GM18867 (cell line): ENCODE data around the gene SIX6.
"Not testable (repeated sequence)": the region's sequence is repeated elsewhere in the genome, so short reads cannot be mapped to it uniquely, and the experiment has no call there.

Source experiments
- ATAC-seq: cut with Tn5 transposase; IDR thresholded peaks from one replicate; pipeline ENCODE4 v1.9.1; 2021; ENCODE audit warnings: mild to moderate bottlenecking, moderate library complexity; ENCODE audit not compliant: unreplicated experiment

SIX6 gene

DNA sequence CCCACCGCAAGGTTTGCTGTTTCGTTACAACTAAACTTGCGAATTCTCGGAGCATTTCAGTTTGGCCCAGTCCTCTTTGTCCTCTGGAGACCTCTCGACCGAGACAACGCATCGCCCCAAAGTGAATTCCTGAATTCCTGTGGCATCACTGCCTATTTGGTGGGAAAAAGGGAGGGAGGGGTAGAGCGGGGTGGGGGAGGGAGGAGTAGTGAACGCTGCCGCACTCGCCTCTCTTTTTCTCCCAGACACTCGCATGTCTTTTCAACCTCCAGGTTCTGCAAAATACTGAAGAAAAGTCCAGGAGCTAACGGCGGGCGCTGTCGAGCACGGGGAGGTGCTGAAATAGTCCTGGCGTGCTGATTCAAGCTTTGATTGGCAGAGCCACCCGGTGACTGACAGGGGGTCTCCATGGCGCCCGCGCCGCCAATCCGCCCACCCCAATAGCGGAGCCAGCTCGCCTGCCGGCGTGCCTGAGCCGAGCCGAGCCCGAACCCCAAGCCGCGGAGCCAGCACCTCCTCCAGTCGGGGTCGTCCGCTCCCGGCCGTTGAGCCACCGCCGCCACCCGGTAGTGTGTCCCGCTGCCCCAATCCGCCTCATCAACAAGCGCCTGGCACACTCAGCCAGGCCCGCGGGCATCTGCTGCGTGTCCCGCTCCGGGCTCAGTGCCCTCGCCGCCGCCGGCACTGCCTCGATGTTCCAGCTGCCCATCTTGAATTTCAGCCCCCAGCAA lies at the start of gene SIX6:
TSS of gene SIX6 (plus strand) at position 440 of the 731 bp plus-strand sequence. CDS start at position 693, 253 bp downstream.
- no peak for ATAC-seq

DNA sequence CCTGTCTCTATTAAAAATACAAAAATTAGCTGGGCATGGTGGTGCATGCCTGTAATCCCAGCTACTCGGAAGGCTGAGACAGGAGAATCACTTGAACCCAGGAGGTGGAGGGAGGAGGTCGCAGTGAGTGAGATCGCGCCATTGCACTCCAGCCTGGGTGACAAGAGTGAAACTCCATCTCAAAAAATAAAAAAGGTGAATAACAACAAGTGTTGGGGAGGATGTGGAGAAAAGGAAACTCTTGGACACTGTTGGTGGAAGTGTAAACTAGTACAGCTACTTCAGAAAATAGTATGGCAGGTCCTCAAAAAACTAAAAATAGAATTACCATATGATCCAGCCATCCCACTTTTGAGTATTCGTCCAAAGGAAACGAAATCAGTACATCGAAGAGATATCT lies 28.7 kb upstream of the SIX6 start:
- not testable (repeated sequence) for ATAC-seq

DNA sequence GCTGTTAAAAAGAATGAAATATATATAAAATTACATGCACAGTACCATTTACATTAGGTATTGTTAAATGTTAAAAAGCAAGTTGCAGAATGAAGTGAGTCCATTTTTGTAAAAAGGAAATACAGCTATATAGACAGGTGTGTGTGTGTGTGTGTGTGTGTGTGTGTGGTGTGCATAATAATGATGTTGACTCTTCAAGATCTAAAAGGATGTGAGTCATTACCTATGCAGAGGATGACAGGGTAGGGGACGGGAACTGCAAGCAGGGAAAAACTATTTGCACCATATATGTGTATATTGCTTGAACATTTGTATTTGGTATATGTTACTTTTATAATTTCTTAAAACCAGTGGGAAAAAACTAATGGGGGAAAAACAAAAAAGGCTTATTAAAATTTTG lies 26.2 kb upstream of the SIX6 start:
- ATAC-seq, result no peak

DNA sequence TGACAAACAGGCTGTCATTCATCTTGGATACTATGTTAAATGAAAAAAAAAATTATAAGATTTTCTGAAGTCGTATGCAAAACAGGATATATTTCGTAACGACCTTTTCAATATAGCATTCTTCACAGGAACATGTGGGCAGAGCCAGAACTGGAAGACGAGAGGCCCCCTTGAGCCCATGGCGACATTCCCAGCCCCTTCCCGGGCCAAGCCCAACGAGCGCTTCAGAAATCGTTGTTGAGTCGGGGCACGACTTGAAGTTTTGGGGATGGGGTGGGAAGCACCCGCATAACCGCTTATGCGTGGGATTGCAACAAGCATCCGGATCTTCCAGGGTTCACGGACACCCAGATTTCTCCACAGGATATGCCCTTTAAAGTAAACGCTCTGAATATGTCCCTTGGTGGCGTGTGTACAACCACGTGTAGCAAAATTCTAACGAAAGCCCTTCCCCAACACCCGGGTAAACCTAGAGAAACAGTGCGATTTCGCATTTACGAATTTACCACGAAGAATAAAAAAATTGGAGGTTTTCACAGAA lies 23.8 kb upstream of the SIX6 start:
- no peak for ATAC-seq

DNA sequence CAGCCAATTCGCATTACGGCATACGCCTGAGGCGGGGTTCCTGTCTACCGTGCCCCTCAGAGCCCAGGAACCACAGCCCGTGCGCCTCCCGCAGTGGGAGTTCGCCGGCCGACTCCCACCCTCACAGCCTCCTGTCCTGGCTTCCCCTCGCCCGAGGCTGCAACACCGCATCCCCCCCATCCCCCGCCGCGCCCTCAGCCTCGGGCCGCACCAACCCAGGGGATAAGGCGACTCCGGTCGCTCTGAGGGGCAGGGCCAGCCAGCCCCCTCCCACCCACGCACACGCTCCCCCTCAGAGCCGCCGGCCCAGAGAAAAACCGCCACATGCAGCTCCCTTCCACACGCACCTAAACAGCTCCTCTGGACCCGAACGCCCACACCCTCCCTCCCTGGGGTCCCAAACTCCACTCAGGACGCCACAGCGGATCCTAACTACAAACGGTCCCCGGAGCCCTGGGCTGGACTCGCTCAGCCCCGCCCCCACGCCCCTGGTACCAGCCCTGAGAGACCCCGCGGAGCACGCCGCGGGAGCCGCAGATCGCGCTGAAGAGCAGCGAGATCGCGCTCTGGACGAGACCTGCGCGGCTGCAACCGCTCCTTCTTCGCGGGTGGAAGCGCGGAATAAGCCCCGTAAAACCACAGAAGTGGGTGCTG lies 23.2 kb upstream of the SIX6 start, which contains the start of gene C14orf39:
TSS of gene C14orf39 (minus strand) at position 466 of the 654 bp plus-strand sequence. CDS start 985 bp downstream, outside the sequence.
- peak; percentile 72 for ATAC-seq

DNA sequence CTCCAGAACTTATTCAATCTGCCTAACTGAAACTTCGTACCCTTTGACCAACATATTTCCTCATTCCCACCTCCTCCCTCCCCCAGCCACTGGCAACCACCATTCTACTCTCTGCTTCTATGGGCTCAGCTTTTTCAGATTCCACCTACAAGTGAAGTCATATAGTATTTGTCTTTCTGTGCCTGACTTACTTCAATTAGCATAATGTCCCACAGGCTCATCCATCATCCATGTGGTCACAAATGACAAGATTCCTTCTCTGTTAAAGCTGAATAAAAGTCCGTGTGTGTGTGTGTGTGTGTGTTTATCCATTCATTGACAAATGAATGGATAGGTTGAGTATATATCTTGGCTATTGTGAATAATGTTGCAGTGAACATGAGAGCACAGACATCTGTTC lies 21.7 kb upstream of the SIX6 start:
- no peak for ATAC-seq

DNA sequence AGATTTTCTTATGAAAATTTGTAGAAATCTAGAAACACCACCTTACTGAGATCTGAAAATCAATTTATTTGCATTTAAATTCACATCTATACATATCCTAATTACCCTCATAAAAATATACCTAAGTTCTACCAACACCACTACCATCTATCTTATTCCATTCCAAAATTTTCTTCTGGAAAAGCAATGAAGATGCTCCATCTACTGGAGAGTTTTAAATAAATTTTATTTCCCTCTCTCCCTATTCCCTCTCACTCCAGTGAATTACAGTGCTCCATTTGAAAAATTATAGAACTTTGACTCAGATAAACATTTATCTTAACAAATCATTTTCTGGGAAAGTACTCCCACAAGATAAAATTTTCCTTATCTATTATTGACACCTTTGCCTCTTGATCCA lies 20.8 kb upstream of the SIX6 start:
- no peak for ATAC-seq

DNA sequence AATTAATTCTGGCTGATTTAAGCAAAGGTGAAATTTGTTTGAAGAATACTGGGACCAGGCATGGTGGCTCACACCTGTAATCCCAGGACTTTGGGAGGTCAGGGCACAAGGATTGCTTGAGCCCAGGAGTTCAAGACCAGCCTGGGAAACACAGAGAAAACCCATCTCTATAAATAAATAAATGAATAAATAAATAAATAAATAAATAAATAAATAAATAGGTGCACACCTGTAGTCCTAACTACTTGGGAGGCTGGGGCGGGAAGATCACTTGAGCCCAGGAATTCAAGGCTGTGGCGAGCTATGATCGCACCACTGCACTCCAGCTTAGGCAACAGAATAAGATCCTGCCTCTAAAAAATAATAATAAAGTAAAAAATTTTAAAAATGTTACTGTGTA lies 18.7 kb upstream of the SIX6 start:
- no peak for ATAC-seq

DNA sequence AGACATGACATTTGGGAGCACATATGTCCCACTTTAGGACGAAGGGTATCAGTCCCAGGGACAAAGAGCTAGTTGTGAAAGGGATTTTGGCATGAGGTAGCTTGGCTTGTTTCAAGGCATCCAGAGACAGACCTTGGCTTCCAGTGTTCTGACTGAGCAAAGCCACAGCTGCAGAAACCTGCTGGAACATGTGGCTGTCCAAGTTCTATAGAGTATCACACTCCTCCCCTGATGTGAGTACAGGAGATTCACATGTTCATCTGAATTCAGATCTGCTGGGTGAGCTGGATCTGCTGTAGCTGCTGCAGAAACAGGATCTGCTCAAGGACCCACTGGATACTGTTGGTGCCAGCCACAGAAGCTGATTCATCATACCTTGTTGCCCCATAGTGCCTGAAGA lies 13.0 kb upstream of the SIX6 start:
- ATAC-seq, result no peak

DNA sequence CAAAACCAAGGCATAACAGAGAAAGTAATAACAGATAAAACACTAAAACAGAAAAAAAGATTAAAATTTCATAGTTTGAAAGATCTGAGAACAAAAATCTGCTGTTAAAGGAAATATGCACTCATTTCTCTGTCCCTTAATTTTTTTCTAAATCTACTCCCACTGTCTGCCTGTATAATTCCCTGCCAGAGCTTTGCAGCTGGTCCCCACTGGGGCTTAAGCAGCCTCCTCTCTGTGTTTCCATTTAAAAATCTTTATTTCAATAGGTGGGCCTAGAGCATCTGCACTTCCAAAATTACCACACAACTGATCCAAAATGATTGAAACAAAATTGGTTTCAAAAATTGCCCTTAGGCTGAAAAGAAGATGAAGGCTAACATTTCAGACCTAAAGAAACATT lies 6.4 kb upstream of the SIX6 start:
- ATAC-seq, result no peak

DNA sequence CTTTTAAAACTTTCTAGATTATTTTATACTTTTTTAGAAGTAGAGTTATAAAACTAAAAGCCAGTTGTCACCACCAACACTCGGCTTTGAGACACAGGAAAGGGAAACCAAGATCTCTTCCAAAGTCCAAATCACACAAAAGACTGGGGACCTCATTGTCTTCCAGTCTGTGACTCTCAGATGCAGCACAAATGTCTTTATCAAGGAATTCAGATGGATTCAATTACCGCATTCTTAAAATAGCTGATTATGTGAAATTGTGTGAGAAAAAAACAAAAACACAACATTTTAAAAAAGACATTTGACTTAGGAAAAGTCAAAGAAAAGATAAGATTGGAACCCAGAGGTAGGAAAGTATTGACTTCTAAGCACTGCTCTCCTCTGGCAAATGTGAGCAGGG lies 3.5 kb upstream of the SIX6 start:
- ATAC-seq, result no peak

DNA sequence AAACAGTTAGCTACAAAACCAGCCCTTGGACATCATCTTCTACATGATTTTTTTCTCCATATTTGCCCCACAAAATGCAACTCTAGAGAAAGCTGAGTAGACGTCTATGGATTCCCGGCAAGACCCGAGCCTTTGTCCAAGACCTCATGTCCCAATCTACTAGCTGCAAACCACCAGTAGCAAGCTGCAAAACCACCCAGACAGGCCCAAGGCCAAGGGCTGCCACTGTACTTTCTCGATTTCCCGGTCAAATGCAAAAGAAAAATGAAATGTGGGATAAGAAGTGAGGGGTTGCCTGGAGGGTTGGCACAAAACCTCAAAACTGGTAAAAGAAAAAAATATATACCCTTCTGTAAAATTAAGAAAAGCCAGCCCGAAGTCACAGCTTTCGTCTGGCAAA lies 2.9 kb upstream of the SIX6 start:
- ATAC-seq, result no peak

DNA sequence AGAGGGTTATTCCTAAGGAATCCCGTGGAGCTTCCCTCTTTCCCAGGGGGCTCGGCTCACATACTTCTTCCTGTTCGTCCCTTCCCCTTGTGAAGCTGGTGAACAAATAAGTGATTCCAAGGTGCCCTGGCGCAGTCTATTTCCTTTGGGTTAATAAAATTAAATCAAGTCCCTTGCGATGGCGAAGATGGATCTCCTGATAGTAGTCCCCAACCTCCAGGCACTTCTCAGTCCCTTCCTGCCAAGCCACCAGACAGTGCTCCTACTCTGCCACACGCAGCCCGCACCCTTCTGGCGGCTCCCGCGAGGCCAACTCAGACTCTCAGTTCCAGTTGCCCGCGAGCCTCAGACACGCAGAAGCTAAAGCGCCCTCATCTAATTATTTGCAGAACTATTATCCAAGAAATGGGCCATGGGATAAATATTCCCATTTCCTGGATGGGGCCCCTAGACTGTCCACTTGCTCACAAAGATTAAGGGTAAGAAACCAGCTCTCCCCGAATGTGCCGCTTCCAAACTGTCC lies 2.4 kb upstream of the SIX6 start:
- ATAC-seq, result no peak

DNA sequence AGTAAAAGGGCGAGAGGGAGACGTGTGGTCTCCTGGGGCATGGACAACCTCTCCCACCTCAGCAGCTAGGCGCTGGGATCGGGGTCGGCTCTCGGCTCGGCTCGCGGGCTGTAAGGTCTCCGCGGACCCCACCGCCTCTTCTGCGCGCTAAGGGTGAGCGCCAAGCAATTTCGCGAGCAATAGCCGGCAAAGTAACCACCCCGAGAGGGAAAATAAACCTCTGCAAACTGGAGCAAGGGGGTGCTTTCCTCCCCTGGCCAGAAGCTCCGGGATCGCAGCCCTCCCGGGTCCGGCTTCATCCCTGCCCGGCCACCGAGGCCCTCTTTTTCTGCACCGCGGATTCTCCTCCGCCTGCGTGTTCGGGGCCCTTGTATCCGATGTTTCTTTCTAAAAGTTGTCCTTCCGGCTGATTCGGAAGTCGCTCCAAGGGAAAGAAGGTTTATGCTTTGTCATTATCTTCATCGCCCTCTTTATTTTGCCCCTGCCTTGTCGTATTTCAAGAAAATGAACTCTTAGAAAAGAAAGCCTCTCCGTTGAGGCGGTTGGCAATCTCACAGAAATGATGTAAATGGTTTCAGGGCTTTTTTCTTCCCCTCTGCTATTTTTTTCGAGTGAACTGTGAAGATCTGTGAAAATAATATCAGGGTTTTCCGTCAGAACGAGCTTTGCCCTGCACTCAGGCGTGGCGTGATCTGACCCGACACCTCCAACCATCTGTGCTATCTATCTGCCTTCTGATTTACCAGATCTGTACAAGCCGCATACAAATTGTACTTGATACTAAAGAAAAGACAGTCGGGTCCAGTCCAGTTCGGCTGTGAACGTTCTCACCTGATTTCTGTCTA lies 1.7 kb upstream of the SIX6 start:
- no peak for ATAC-seq

DNA sequence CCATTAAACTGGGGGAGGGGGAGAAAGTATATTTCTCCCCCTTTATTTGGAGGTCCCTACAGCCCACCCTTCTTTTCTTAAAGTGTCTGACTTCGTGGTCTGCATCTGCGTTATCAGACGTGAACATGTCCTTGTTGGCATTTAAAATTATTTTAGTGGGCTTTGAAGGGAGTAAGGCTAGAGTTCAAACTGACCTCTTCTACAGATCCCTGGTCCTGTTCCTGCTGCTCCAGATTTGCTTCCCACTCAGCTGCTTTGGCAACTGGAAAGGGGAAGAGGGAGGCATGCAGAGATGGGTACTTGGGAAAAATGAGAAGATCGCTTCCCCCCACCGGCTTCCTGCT lies 611 bp upstream of the SIX6 start:
- ATAC-seq, result no peak

DNA sequence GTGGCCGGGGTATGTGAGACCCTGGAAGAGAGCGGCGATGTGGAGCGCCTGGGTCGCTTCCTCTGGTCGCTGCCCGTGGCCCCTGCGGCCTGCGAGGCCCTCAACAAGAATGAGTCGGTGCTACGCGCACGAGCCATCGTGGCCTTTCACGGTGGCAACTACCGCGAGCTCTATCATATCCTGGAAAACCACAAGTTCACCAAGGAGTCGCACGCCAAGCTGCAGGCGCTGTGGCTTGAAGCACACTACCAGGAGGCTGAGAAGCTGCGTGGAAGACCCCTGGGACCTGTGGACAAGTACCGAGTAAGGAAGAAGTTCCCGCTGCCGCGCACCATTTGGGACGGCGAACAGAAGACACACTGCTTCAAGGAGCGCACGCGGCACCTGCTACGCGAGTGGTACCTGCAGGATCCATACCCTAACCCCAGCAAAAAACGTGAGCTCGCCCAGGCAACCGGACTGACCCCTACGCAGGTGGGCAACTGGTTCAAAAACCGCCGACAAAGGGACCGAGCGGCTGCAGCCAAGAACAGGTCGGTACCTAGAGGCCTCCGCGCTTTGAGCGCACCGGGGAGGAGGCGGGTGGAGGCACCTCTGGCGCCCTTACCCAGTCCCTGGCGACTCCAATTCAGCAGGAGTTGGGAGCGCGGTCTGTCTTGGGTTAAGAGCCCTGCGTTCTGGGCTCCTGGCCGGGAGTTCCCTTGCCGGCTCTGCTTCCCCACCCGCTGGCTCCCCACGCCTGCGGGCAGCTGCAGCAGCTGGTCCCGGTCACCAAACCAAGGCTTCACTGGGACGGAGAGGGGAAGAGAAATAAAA lies 700 bp downstream of the SIX6 start:
- no peak for ATAC-seq

DNA sequence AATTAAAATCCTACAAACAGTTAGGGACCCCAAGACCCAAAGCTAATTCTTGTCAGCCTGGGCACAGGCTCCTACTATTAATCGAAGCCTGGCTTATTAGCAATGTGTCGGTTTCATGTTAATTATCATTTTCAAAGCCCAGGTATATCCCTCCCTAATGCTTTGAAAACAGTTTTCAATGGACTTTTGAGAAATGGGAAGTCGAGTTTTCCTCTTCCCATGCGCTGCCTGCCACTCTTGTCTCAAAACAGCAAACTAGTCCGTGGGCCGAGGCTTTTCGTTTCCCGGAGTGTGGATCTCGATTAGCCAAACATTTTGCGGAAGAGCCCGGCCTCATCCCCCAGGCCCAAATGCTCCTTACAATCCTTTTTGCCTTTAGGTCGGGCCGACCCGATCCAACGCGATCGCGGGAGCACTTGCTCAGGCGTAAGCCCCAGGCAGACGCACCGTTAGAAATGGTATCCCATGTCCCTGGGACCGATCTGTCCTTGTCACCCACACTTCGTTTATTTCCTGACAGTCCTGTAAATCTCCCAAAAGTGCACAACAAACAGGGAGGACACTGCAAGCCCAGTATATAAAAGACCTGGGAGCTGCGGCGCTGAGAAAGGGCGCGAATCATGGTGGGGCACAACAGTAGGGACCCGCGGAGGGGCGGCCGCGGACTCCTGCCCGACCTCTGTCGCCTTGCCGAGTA lies 1.5 kb downstream of the SIX6 start:
- ATAC-seq, result no peak

DNA sequence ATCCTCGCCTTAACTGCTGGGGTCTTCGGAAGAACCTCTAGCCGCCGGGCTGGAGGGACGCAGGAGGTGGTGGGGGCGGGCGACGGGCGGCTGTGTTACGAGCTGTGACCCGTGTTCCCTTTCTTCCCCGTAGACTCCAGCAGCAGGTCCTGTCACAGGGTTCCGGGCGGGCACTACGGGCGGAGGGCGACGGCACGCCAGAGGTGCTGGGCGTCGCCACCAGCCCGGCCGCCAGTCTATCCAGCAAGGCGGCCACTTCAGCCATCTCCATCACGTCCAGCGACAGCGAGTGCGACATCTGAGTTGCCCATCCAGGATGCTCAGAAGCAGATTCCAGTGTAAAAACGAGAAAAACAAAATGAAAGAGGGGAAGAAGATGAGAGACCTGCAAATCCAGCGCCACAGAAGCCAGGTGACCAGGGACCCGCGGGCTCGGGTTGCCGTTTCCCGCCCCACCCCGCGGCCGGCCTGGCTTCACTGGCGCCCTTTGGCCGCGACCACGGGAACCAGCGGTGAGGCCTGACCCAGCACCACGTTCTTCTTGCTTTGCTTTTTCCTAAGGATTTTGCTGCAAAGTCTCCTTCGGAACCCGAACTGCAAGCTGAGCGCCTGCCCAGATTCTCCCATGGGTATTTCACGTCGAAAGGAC lies 2.1 kb downstream of the SIX6 start:
- no peak for ATAC-seq

DNA sequence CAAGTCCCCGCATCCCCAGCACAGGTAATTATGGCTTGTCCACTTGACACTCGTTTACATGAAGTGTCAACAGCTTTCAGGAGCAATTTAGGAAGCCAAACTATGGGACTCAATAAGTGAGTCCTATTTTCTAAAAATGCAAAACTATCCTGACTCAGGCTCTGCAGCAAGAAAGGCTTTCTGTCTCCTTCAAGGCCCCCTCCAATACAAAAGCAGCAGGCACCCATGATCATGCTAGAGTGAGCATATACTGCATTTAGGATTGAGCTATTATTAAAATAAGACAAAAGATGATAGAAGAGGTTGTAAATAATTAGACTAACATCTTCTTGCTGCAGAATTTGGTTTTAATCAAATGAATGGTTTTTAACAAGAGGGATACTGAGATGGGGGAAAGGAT lies 3.2 kb downstream of the SIX6 start:
- ATAC-seq, result no peak
